Measurements from ENCODE around the gene LONP1. TPM values are rescaled to one million over a fixed set of nuclear protein-coding genes. Genes with fewer than 3 reads are reported as not detected.

LONP1 gene
- total RNA-seq, 1 donor from 2014 or later, result 192 TPM

DNA sequence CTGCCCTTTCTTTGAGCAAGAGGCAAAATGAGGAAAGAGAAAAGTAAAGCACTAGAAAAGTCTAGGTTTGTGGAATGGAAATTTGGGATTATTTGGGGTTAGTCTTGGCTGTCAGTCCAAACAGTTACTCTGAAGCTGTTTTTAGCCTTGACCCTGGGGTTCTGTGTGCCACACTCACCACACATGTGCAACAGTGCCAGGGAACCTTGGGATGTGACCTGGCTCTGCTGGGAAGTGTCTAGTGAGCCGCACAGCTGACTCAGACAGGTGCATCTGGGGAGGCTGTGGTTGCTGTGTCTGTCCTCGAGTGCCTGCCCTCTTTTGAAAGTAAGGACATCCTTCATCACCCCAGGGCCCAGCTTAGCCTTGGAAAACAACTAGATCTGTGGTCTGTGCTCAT lies 55.4 kb downstream of the LONP1 start:
- H3K4me1 Mint-ChIP-seq (ENCODE audit: low read depth), result peaks cover 5% of the 10 kb centered on the region
- H3K27me3 Mint-ChIP-seq (ENCODE audit: low read depth), result no peaks in the 10 kb centered on the region
- H3K4me3 Mint-ChIP-seq (ENCODE audit: low read depth), result no peak overlapping the region
- no peak for DNase-seq (ENCODE audit: low spot score)
- intact Hi-C loops (cut with micrococcal nuclease), result no loop called here
- H3K9me3 Mint-ChIP-seq, result no peaks in the 10 kb centered on the region
- H3K27ac Mint-ChIP-seq, result no peak overlapping the region
- H3K36me3 Mint-ChIP-seq (ENCODE audit: low read depth), result peaks cover 75% of the 10 kb centered on the region

GRCh38 chr19:5663904-5664303 lies 56.0 kb downstream of the LONP1 start:
- Mint-ChIP-seq H3K4me3 (ENCODE audit: low read depth) (no peak overlapping the region), H3K36me3 (ENCODE audit: low read depth) (peaks cover 69% of the 10 kb centered on the region), H3K4me1 (ENCODE audit: low read depth) (peaks cover 5% of the 10 kb centered on the region), H3K9me3 (no peaks in the 10 kb centered on the region), H3K27me3 (ENCODE audit: low read depth) (no peaks in the 10 kb centered on the region), H3K27ac (no peak overlapping the region)
- intact Hi-C loops (cut with micrococcal nuclease), result no loop called here
- DNase-seq (ENCODE audit: low spot score), result no peak

DNA sequence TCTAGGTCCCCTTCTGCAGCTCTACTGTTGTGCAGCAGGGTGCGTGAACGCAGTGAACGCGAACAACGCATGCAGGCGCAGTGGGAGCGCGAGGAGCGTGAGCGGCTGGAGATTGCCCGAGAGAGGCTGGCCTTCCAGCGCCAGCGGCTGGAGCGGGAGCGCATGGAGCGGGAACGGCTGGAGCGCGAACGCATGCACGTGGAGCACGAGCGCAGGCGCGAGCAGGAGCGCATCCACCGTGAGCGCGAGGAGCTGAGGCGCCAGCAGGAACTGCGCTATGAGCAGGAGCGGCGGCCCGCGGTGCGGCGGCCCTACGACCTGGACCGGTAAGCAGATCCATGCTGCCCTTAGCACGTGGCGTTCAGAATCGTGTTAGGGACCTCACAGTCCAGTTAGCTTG lies 58.5 kb downstream of the LONP1 start:
- Mint-ChIP-seq H3K27ac (no peak overlapping the region), H3K27me3 (ENCODE audit: low read depth) (no peaks in the 10 kb centered on the region), H3K4me1 (ENCODE audit: low read depth) (peaks cover 5% of the 10 kb centered on the region), H3K9me3 (no peaks in the 10 kb centered on the region), H3K4me3 (ENCODE audit: low read depth) (no peak overlapping the region), H3K36me3 (ENCODE audit: low read depth) (peaks cover 61% of the 10 kb centered on the region)
- intact Hi-C loops (cut with micrococcal nuclease), result no loop called here
- no peak for DNase-seq (ENCODE audit: low spot score)

- H3K27ac Mint-ChIP-seq, result no peak overlapping the region
These were observed 64.5 kb downstream of the LONP1 start for GRCh38 chr19:5655412-5655811.

DNA sequence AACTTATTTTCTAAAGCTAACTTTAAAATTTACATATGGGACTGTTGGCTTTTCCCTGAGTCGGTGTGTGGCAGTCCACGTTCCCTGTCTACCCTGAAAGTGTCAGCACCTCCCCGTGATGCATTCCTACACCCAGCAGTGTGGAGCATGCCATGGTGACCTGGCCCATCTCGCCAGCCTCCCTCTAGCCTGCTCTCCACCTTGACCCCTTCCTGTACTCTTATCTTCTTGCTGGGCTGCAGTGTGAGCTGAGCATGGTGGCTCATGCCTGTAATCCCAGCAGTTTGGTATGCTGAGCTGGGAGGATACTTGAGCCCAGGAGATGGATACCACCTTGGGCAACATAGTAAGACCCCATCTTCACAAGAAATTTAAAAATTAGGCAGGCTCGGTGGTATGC lies 65.0 kb downstream of the LONP1 start:
- intact Hi-C loops (cut with micrococcal nuclease), result no loop called here
- peaks cover 68% of the 10 kb centered on the region for H3K36me3 Mint-ChIP-seq (ENCODE audit: low read depth)
- no peak overlapping the region for H3K4me3 Mint-ChIP-seq (ENCODE audit: low read depth)
- no peaks in the 10 kb centered on the region for H3K9me3 Mint-ChIP-seq
- H3K27ac Mint-ChIP-seq, result no peak overlapping the region
- DNase-seq (ENCODE audit: low spot score), result no peak
- H3K27me3 Mint-ChIP-seq (ENCODE audit: low read depth), result no peaks in the 10 kb centered on the region
- no peaks in the 10 kb centered on the region for H3K4me1 Mint-ChIP-seq (ENCODE audit: low read depth)

More at GRCh38 chr19:5655412-5655811, 64.5 kb downstream of the LONP1 start:
- Mint-ChIP-seq H3K36me3 (ENCODE audit: low read depth) (peaks cover 65% of the 10 kb centered on the region), H3K4me3 (ENCODE audit: low read depth) (no peak overlapping the region), H3K27me3 (ENCODE audit: low read depth) (no peaks in the 10 kb centered on the region), H3K4me1 (ENCODE audit: low read depth) (no peaks in the 10 kb centered on the region), H3K9me3 (no peaks in the 10 kb centered on the region)
- intact Hi-C loops (cut with micrococcal nuclease), result no loop called here
- no peak for DNase-seq (ENCODE audit: low spot score)

DNA sequence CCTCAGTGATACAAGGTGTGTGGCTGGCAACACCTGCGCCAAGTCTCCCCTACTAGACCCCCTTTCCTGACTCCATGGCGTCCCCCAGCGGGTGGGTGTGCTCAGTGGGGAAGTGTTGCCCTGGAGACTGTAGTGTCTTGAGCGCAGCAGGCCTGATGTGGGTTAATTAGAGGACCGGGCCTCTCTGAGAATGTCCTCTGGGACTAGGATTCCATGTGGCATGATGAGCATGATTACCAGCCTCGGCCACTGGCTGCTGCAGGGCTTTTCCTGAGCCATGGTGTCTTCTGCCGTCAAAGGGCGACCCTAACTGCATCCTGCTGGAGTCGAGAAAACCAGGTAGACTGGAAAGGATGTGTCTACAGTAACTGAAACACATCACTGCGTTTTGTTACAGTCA lies 67.7 kb downstream of the LONP1 start:
- Mint-ChIP-seq H3K36me3 (ENCODE audit: low read depth) (peaks cover 77% of the 10 kb centered on the region), H3K27me3 (ENCODE audit: low read depth) (no peaks in the 10 kb centered on the region), H3K27ac (no peak overlapping the region), H3K4me1 (ENCODE audit: low read depth) (no peaks in the 10 kb centered on the region), H3K9me3 (no peaks in the 10 kb centered on the region), H3K4me3 (ENCODE audit: low read depth) (no peak overlapping the region)
- intact Hi-C loops (cut with micrococcal nuclease), result no loop called here
- DNase-seq (ENCODE audit: low spot score), result no peak

- intact Hi-C loops (cut with micrococcal nuclease), result no loop called here
- Mint-ChIP-seq H3K4me1 (ENCODE audit: low read depth) (no peaks in the 10 kb centered on the region), H3K36me3 (ENCODE audit: low read depth) (peaks cover 82% of the 10 kb centered on the region), H3K27ac (no peak overlapping the region), H3K4me3 (ENCODE audit: low read depth) (no peak overlapping the region), H3K9me3 (no peaks in the 10 kb centered on the region), H3K27me3 (ENCODE audit: low read depth) (no peaks in the 10 kb centered on the region)
- no peak for DNase-seq (ENCODE audit: low spot score)
These were observed 68.6 kb downstream of the LONP1 start for GRCh38 chr19:5651361-5651760.

DNA sequence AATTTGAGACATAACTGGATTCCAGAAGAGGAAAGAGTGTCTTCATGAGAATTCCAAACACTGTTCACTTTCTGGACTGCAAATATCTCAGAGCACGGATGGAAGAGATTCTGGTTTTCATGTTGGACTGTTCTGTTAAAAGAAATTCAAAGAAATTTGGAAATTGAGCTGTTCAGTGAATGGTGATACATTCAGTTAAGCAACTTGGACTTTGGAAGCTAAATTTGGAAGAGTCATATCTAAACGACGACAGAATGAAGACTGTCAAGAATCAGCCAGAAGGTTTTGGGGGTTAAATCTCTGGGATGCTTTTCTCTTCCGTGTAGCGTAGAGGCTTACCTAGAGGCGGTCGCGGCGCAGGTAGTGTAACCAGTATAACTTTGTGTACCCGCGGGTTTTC lies 71.5 kb downstream of the LONP1 start:
- no peaks in the 10 kb centered on the region for H3K9me3 Mint-ChIP-seq
- peaks cover 10% of the 10 kb centered on the region for H3K4me1 Mint-ChIP-seq (ENCODE audit: low read depth)
- no peaks in the 10 kb centered on the region for H3K27me3 Mint-ChIP-seq (ENCODE audit: low read depth)
- no peak overlapping the region for H3K4me3 Mint-ChIP-seq (ENCODE audit: low read depth)
- H3K27ac Mint-ChIP-seq, result no peak overlapping the region
- peaks cover 85% of the 10 kb centered on the region for H3K36me3 Mint-ChIP-seq (ENCODE audit: low read depth)
- DNase-seq (ENCODE audit: low spot score), result no peak
- intact Hi-C loops (cut with micrococcal nuclease), result no loop called here

GRCh38 chr19:5646703-5647102 lies 73.2 kb downstream of the LONP1 start:
- Mint-ChIP-seq H3K4me3 (ENCODE audit: low read depth) (no peak overlapping the region), H3K27ac (no peak overlapping the region), H3K4me1 (ENCODE audit: low read depth) (peaks cover 12% of the 10 kb centered on the region), H3K36me3 (ENCODE audit: low read depth) (peaks cover 85% of the 10 kb centered on the region), H3K27me3 (ENCODE audit: low read depth) (no peaks in the 10 kb centered on the region), H3K9me3 (no peaks in the 10 kb centered on the region)
- DNase-seq (ENCODE audit: low spot score), result no peak
- intact Hi-C loops (cut with micrococcal nuclease), result no loop called here

GRCh38 chr19:5645409-5645808 lies 74.5 kb downstream of the LONP1 start:
- H3K27ac Mint-ChIP-seq, result no peak overlapping the region
- intact Hi-C loops (cut with micrococcal nuclease), result no loop called here
- DNase-seq (ENCODE audit: low spot score), result no peak
- no peaks in the 10 kb centered on the region for H3K9me3 Mint-ChIP-seq
- H3K36me3 Mint-ChIP-seq (ENCODE audit: low read depth), result peaks cover 82% of the 10 kb centered on the region
- peaks cover 15% of the 10 kb centered on the region for H3K4me1 Mint-ChIP-seq (ENCODE audit: low read depth)
- H3K4me3 Mint-ChIP-seq (ENCODE audit: low read depth), result no peak overlapping the region
- H3K27me3 Mint-ChIP-seq (ENCODE audit: low read depth), result no peaks in the 10 kb centered on the region

DNA sequence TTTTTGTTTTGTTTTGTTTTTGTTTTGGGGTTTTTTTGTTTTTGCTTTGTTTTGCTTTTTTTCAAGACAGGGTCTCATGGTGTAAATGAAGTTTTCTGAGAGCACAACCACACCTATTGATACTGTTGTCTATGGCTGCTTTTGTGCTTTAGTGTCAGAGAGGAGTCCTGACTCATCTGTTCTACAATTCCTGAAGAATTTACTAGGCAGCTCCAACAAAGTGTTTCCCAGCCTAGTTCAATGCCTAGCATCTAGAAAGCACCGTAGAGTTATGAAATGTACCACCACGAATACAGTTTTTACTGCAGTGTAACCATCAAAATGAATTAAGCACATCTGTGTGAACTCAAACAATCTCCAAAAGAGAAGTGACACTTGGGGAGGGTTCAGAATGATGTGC lies 75.9 kb downstream of the LONP1 start:
- H3K36me3 Mint-ChIP-seq (ENCODE audit: low read depth), result peaks cover 73% of the 10 kb centered on the region
- no peaks in the 10 kb centered on the region for H3K27me3 Mint-ChIP-seq (ENCODE audit: low read depth)
- H3K27ac Mint-ChIP-seq, result no peak overlapping the region
- H3K9me3 Mint-ChIP-seq, result no peaks in the 10 kb centered on the region
- no peak overlapping the region for H3K4me3 Mint-ChIP-seq (ENCODE audit: low read depth)
- DNase-seq (ENCODE audit: low spot score), result no peak
- H3K4me1 Mint-ChIP-seq (ENCODE audit: low read depth), result peaks cover 15% of the 10 kb centered on the region
- intact Hi-C loops (cut with micrococcal nuclease), result no loop called here

DNA sequence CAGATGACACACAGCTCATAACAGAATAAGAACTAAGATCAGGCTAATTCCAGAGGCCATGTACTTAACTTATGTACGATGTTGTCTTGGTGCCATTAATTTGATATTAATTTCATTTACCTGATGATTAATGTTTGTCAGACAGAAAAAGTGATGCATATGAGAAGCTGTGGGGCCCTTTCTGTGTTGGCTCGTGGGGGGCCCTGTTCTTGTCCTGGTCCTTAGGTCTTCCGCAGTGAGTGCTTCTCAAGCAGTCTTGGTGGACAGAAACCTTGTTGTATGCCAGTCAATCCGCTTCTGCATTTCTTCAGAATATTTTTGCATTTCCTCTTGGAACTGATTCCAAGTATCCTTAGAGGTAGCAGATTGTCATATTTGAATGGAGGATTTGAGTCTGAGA lies 76.9 kb downstream of the LONP1 start:
- H3K36me3 Mint-ChIP-seq (ENCODE audit: low read depth), result peaks cover 71% of the 10 kb centered on the region
- no peaks in the 10 kb centered on the region for H3K9me3 Mint-ChIP-seq
- intact Hi-C loops (cut with micrococcal nuclease), result no loop called here
- DNase-seq (ENCODE audit: low spot score), result no peak
- peaks cover 15% of the 10 kb centered on the region for H3K4me1 Mint-ChIP-seq (ENCODE audit: low read depth)
- H3K4me3 Mint-ChIP-seq (ENCODE audit: low read depth), result no peak overlapping the region
- no peak overlapping the region for H3K27ac Mint-ChIP-seq
- no peaks in the 10 kb centered on the region for H3K27me3 Mint-ChIP-seq (ENCODE audit: low read depth)

- H3K36me3 Mint-ChIP-seq (ENCODE audit: low read depth), result peaks cover 70% of the 10 kb centered on the region
- no peak for DNase-seq (ENCODE audit: low spot score)
- H3K27me3 Mint-ChIP-seq (ENCODE audit: low read depth), result no peaks in the 10 kb centered on the region
- no peak overlapping the region for H3K27ac Mint-ChIP-seq
- H3K9me3 Mint-ChIP-seq, result no peaks in the 10 kb centered on the region
- peaks cover 15% of the 10 kb centered on the region for H3K4me1 Mint-ChIP-seq (ENCODE audit: low read depth)
- H3K4me3 Mint-ChIP-seq (ENCODE audit: low read depth), result no peak overlapping the region
- intact Hi-C loops (cut with micrococcal nuclease), result no loop called here
These were observed 77.7 kb downstream of the LONP1 start for GRCh38 chr19:5642204-5642603.
